OCI-LY1 (cell line): ENCODE measurements around the gene ELK3.

Experiments used
- EZH2 ChIP-seq: fragments of 200-600 bp; sonication (generic), shearing (Covaris generic); IDR thresholded peaks from 2 replicates; pipeline ENCODE4 v1.8.0; 2017; ENCODE audit warnings: borderline replicate concordance, mixed run types, mild to moderate bottlenecking, antibody characterized with exemption, low read length, moderate library complexity, mixed read lengths
- TF ChIP-seq, protein P1 (sequence below): fragments of 200-600 bp; sonication (generic), shearing (Covaris generic); IDR thresholded peaks from 2 replicates; pipeline ENCODE4 v1.5.1; 2017; ENCODE audit warnings: mild to moderate bottlenecking, antibody characterized with exemption, low read length, moderate library complexity, mixed read lengths

DNA sequence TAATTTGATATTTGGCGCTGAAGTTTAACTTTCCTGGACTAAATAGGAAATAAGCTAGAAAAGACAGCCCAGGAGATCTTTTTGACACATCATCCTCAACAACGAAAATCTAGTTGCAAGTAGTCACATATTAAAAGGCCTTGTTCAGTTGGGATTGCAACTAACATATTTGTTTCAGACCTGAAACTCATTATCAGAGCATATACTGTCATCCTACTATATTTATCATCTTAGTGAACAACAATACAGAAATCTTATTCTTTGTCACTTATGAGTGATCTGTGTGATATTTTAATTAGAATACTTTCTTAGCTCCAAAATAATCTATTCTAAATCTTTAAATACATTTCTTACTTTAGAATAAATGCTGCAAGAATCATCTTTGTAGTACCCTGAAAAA lies 72.1 kb downstream of the ELK3 start:
- TF ChIP-seq, protein P1, sequence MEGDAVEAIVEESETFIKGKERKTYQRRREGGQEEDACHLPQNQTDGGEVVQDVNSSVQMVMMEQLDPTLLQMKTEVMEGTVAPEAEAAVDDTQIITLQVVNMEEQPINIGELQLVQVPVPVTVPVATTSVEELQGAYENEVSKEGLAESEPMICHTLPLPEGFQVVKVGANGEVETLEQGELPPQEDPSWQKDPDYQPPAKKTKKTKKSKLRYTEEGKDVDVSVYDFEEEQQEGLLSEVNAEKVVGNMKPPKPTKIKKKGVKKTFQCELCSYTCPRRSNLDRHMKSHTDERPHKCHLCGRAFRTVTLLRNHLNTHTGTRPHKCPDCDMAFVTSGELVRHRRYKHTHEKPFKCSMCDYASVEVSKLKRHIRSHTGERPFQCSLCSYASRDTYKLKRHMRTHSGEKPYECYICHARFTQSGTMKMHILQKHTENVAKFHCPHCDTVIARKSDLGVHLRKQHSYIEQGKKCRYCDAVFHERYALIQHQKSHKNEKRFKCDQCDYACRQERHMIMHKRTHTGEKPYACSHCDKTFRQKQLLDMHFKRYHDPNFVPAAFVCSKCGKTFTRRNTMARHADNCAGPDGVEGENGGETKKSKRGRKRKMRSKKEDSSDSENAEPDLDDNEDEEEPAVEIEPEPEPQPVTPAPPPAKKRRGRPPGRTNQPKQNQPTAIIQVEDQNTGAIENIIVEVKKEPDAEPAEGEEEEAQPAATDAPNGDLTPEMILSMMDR: no peak
- TF ChIP-seq EZH2: no peak
